Retinal pigment epithelial cell (primary cell): ENCODE measurements around the gene UCP3.

Experiments used
- DNase-seq: peaks from one replicate; pipeline ENCODE4 v3.0.0-alpha.2; 2010; ENCODE audit warnings: low read depth
- H3K4me3 ChIP-seq: 2 replicates; pipeline ENCODE4 v1.5.1; 2011; ENCODE audit warnings: mild to moderate bottlenecking, low read length, control low read depth, moderate library complexity
- CTCF ChIP-seq: conservative IDR thresholded peaks from 2 replicates; pipeline ENCODE4 v1.5.1; 2011; ENCODE audit warnings: low read depth, low read length, control low read depth, inconsistent platforms

The UCP3 gene

DNA sequence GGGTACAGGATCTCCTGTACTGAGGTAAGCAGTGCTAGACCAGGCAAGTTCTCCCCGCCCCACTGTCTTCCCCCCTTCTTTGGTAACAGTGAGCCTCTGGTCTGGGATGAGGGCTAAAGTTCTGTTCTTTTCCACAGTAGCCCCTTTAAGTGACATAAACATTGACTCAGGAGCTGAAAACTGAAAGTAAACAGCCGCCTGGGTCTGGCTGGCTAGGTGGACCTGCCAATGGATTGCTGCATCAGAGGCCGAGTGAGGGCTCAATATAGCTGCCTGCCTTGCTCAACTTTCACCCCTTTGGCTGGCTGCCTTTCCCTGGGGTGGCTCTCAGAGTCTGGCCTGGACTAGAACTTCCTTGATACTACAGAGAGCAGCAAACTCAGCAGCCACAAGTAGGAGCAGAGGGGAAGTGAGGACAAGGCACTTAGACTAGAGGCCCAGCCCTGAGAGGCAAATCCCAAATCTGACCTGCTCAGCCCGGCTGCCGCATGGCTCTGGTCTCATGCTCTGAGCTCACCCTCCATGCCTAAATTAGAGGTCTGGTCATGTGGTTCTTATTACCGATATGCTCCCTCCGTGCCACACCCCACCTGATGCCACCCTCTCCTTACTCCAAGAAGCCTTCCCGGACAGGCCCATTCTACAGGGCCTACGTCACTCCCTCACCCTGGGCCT lies 9.6 kb upstream of the UCP3 start:
- no peak for DNase-seq
- no peak overlapping the region for H3K4me3 ChIP-seq
- no peak for TF ChIP-seq CTCF

DNA sequence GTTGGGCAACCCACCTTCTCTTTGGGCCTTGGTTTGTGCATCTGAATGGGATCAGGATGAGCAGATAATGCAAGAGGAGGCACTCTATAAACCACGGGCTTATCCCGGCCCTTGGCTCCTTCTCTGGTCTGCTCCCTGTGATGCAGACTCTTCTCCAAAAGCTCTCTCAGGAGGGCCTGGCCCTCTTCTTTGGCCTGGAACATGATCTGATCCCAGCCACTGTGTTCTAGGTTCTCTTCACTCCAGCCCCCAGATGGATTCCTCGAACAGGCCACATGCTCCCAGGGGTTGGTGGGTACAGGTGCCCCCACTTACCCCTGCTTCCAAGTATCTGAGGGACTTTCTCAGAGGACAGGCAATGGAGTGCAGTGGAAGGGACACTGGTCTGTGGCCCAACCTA lies 8.7 kb upstream of the UCP3 start:
- no peak for TF ChIP-seq CTCF
- no peak overlapping the region for H3K4me3 ChIP-seq
- DNase-seq = no peak

- TF ChIP-seq CTCF = no peak
- DNase-seq = no peak
- H3K4me3 ChIP-seq = no peak overlapping the region
These were observed 7.2 kb upstream of the UCP3 start for GRCh38 chr11:74015919-74016684.

- DNase-seq = no peak
- H3K4me3 ChIP-seq = no peak overlapping the region
- no peak for TF ChIP-seq CTCF
These were observed 6.0 kb upstream of the UCP3 start for GRCh38 chr11:74014880-74015279.

GRCh38 chr11:74013141-74013540 lies 4.3 kb upstream of the UCP3 start:
- H3K4me3 ChIP-seq = no peak overlapping the region
- no peak for DNase-seq
- no peak for TF ChIP-seq CTCF

DNA sequence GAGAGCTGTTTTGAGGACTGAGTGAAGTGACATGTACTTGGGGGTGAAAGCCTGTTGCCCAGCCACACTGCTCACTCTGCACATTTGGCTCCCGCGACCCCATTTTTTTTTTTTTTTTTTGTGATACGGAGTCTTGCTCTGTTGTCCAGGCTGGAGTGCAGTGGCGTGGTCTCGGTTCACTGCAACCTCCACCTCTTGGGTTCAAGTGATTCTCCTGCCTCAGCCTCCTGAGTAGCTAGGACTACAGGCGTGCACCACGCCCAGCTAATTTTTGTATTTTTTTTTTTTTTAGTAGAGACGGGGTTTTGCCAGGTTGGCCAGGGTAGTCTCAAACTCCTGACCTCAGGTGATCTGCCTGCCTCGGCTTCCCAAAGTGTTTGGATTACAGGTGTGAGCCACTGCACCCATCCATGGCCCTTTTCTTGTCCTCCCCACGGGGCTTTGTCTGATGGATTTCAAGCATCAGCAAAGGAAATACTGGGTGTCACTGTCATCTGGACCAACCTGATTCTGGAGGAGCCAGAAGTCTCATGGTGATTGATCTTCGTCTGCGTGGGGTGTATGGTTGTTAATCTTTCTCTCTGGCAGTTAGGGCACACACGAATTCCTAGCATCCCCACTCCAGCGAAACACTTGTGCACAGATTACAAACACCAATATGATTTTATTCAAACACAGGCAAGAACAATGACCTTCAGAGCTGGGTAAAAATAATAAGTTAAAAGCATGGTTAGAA lies 3.4 kb upstream of the UCP3 start:
- DNase-seq = no peak
- no peak for TF ChIP-seq CTCF

More for the DNA sequence above, 3.4 kb upstream of the UCP3 start:
- H3K4me3 ChIP-seq = no peak overlapping the region
